Thyroid gland (tissue), 4 donors: ENCODE data around the gene ARPC2.

Source experiments
- POLR2A ChIP-seq, 2 donors: fragments of 450-650 bp; IDR thresholded peaks; one replicate each; pipeline ENCODE4 v1.6.1; 2017; ENCODE audit warnings: antibody characterized with exemption in 2 of 2, mild to moderate bottlenecking in 2 of 2, moderate library complexity in 1 of 2
- TF ChIP-seq, protein P1 (sequence below), 6 experiments: fragments of 200-600 bp in 3 of 6; fragments of 450-650 bp in 3 of 6; sonication (generic) in 3 of 6; IDR thresholded peaks; one replicate each; pipeline ENCODE4 v1.5.1; 2016 to 2019; ENCODE audit warnings: antibody characterized with exemption in 6 of 6, mild to moderate bottlenecking in 2 of 6, inconsistent platforms in 1 of 6, moderate library complexity in 1 of 6

DNA sequence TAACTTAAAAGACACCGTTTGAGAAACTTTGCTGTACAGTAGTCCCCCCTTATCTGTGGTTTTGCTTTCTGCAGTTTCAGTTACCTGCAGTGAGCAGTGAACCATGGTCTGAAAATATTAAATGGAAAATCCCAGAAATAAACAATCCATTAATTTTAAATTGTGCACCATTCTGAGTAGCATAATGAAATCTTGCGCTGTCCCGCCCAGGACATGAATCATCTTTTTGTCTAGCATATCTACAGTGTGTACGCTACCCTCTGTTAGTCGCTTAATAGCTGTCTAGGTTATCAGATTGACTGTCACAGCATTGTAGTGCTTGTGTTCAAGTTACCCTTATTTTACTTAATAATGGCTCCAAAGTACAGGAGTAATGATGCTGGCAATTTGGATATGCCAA is 6.1 kb downstream of the ARPC2 start:
- TF ChIP-seq, protein P1, sequence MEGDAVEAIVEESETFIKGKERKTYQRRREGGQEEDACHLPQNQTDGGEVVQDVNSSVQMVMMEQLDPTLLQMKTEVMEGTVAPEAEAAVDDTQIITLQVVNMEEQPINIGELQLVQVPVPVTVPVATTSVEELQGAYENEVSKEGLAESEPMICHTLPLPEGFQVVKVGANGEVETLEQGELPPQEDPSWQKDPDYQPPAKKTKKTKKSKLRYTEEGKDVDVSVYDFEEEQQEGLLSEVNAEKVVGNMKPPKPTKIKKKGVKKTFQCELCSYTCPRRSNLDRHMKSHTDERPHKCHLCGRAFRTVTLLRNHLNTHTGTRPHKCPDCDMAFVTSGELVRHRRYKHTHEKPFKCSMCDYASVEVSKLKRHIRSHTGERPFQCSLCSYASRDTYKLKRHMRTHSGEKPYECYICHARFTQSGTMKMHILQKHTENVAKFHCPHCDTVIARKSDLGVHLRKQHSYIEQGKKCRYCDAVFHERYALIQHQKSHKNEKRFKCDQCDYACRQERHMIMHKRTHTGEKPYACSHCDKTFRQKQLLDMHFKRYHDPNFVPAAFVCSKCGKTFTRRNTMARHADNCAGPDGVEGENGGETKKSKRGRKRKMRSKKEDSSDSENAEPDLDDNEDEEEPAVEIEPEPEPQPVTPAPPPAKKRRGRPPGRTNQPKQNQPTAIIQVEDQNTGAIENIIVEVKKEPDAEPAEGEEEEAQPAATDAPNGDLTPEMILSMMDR (IDR thresholded peaks at IDR 0.05): no peak
- TF ChIP-seq POLR2A (IDR thresholded peaks at IDR 0.05): no peak
